DOHH2 (cell line): ENCODE data around the gene TMC3.
A peak's percentile ranks its signal among the peaks of the same experiment; 100 is the strongest.

Source experiments
- H3F3A ChIP-seq: fragments of 200-600 bp; sonication (generic), shearing (Covaris generic); 2 replicates; pipeline ENCODE4 v1.6.0; 2016; ENCODE audit warnings: antibody characterized with exemption, mild to moderate bottlenecking; ENCODE audit not compliant: control insufficient read depth, insufficient read depth
- H3K27ac ChIP-seq: fragments of 200-600 bp; sonication (generic); 2 replicates; pipeline ENCODE4 v1.5.1; 2014; ENCODE audit warnings: low read depth, mild to moderate bottlenecking, low read length, moderate library complexity
- H3K27me3 ChIP-seq: fragments of 200-600 bp; sonication (generic); 2 replicates; pipeline ENCODE4 v1.6.1; 2014; ENCODE audit warnings: mild to moderate bottlenecking, low read length, mixed read lengths; ENCODE audit not compliant: control insufficient read depth
- H3K36me3 ChIP-seq: fragments of 200-600 bp; sonication (generic); 2 replicates; pipeline ENCODE4 v1.6.1; 2014; ENCODE audit warnings: mild to moderate bottlenecking, low read length, moderate library complexity, mixed read lengths; ENCODE audit not compliant: control insufficient read depth
- H3K4me1 ChIP-seq: fragments of 200-600 bp; sonication (generic); 2 replicates; pipeline ENCODE4 v1.6.1; 2014; ENCODE audit warnings: mild to moderate bottlenecking, low read length, mixed read lengths; ENCODE audit not compliant: control insufficient read depth
- H3K4me2 ChIP-seq: fragments of 200-600 bp; sonication (generic); 2 replicates; pipeline ENCODE4 v1.6.0; 2014; ENCODE audit warnings: mild to moderate bottlenecking, low read length, moderate library complexity
- H3K4me3 ChIP-seq: fragments of 200-600 bp; sonication (generic); 2 replicates; pipeline ENCODE4 v1.5.1; 2014; ENCODE audit warnings: mild to moderate bottlenecking, low read length, mixed read lengths
- H3K79me2 ChIP-seq: fragments of 200-600 bp; sonication (generic); 2 replicates; pipeline ENCODE4 v1.6.1; 2014; ENCODE audit warnings: mild to moderate bottlenecking, low read length, mixed read lengths; ENCODE audit not compliant: control insufficient read depth
- H3K9me2 ChIP-seq: fragments of 200-600 bp; sonication (generic); replicated peaks from 2 replicates; pipeline ENCODE4 v1.6.1; 2014; ENCODE audit warnings: mild to moderate bottlenecking, low read length, mixed read lengths; ENCODE audit not compliant: control insufficient read depth
- H3K9me3 ChIP-seq: fragments of 200-600 bp; sonication (generic); 2 replicates; pipeline ENCODE4 v1.6.1; 2014; ENCODE audit warnings: antibody characterized with exemption, low read length, mixed read lengths; ENCODE audit not compliant: control insufficient read depth, insufficient read depth
- H4K20me1 ChIP-seq: fragments of 200-600 bp; sonication (generic); 2 replicates; pipeline ENCODE4 v1.6.0; 2014; ENCODE audit warnings: low read depth, mild to moderate bottlenecking, antibody characterized with exemption, low read length, moderate library complexity; ENCODE audit not compliant: control insufficient read depth, insufficient read depth
- CTCF ChIP-seq: fragments of 200-600 bp; sonication (generic); IDR thresholded peaks from one replicate; pipeline ENCODE4 v1.5.1; 2014; ENCODE audit warnings: antibody characterized with exemption, mild to moderate bottlenecking, low read depth, low read length; ENCODE audit not compliant: poor library complexity, severe bottlenecking
- EZH2phosphoT487 ChIP-seq: fragments of 200-600 bp; sonication (generic); IDR thresholded peaks from 2 replicates; pipeline ENCODE4 v1.6.1; 2017; ENCODE audit warnings: borderline replicate concordance, mild to moderate bottlenecking, antibody characterized with exemption, low read length, moderate library complexity, mixed read lengths

The TMC3 gene

GRCh38 chr15:81303244-81304225 is 70.5 kb downstream of the TMC3 start:
- peak overlapping the region; percentile 99 for H3K4me2 ChIP-seq
- H3K36me3 ChIP-seq = peaks cover 98% of the 10 kb centered on the region
- no peak for TF ChIP-seq CTCF
- TF ChIP-seq EZH2phosphoT487 = no peak
- no peaks in the 10 kb centered on the region for H3K9me2 ChIP-seq
- peaks cover 65% of the 10 kb centered on the region for H3K4me1 ChIP-seq
- peak overlapping the region; percentile 78 for H3K27ac ChIP-seq
- H3K27me3 ChIP-seq = no peaks in the 10 kb centered on the region
- peaks cover 17% of the 10 kb centered on the region for H3F3A ChIP-seq
- H3K9me3 ChIP-seq = no peaks in the 10 kb centered on the region
- H3K79me2 ChIP-seq = peaks cover 48% of the 10 kb centered on the region
- H4K20me1 ChIP-seq = no peaks in the 10 kb centered on the region
- H3K4me3 ChIP-seq = peak overlapping the region; percentile 84

GRCh38 chr15:81302701-81303109 is 71.3 kb downstream of the TMC3 start:
- Histone ChIP-seq H3K9me2 (no peaks in the 10 kb centered on the region), H3F3A (peaks cover 17% of the 10 kb centered on the region), H3K9me3 (no peaks in the 10 kb centered on the region), H3K4me1 (peaks cover 74% of the 10 kb centered on the region), H4K20me1 (no peaks in the 10 kb centered on the region), H3K27ac (peak overlapping the region; percentile 78), H3K27me3 (no peaks in the 10 kb centered on the region), H3K36me3 (peaks cover 97% of the 10 kb centered on the region), H3K79me2 (peaks cover 56% of the 10 kb centered on the region), H3K4me2 (peak overlapping the region; percentile 99), H3K4me3 (peak overlapping the region; percentile 84)
- TF ChIP-seq EZH2phosphoT487 (no peak), CTCF (no peak)

- peak overlapping the region; percentile 99 for H3K4me2 ChIP-seq
- H3K27me3 ChIP-seq = no peaks in the 10 kb centered on the region
- no peaks in the 10 kb centered on the region for H4K20me1 ChIP-seq
- TF ChIP-seq EZH2phosphoT487 = no peak
- TF ChIP-seq CTCF = no peak
- peaks cover 82% of the 10 kb centered on the region for H3K4me1 ChIP-seq
- H3K36me3 ChIP-seq = peaks cover 97% of the 10 kb centered on the region
- H3K27ac ChIP-seq = peak overlapping the region; percentile 78
- peak overlapping the region; percentile 84 for H3K4me3 ChIP-seq
- no peaks in the 10 kb centered on the region for H3K9me3 ChIP-seq
- H3F3A ChIP-seq = peaks cover 17% of the 10 kb centered on the region
- no peaks in the 10 kb centered on the region for H3K9me2 ChIP-seq
- H3K79me2 ChIP-seq = peaks cover 64% of the 10 kb centered on the region
Observed at GRCh38 chr15:81301815-81302399, 72.1 kb downstream of the TMC3 start.
